ENCODE measurements around the gene STARD6.
"Not testable (repeated sequence)": the region's sequence is repeated elsewhere in the genome, so short reads cannot be mapped to it uniquely, and the experiment has no call there.

STARD6 gene, protein sequence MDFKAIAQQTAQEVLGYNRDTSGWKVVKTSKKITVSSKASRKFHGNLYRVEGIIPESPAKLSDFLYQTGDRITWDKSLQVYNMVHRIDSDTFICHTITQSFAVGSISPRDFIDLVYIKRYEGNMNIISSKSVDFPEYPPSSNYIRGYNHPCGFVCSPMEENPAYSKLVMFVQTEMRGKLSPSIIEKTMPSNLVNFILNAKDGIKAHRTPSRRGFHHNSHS

GRCh38 chr18:54357660-54358494 is at the start of gene STARD6, which contains the start of gene C18orf54:
STARD6 (minus strand) TSS chr18:54357858; CDS start chr18:54354573, 3,285 bp downstream.
C18orf54 (plus strand) TSS chr18:54357906; CDS start chr18:54360573, 2,667 bp downstream.
- DNase-seq, result peak; percentile 93

- no peak for DNase-seq
These were observed 47.6 kb upstream of the STARD6 start for GRCh38 chr18:54405290-54405689.

- DNase-seq, result no peak
These were observed 39.1 kb upstream of the STARD6 start for GRCh38 chr18:54396760-54397159.

GRCh38 chr18:54393648-54394294 is 36.1 kb upstream of the STARD6 start:
- no peak for DNase-seq

DNA sequence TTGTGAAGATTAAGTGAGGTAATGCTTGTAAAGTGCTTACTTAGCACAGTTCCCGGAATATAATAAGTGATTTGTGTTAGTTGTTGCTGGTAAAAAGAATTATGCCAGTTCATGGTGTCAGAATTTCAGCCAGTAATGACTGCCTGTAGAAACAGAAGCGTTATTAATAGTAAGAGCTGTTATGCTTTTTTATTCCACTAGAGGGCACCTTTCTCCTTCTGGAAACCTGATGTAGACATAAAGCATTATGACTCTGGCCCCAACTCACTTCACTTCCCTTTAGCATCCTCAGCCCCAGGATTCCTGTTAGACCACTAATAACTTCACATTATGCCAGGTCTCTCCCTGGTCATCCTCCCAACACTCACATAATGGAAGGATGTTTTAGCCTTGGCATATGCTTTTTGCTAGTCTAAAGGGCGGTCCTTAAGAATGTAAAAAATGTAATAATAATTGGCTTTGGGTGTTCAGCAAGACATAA is 34.9 kb upstream of the STARD6 start:
- DNase-seq, result peak; percentile 76

DNA sequence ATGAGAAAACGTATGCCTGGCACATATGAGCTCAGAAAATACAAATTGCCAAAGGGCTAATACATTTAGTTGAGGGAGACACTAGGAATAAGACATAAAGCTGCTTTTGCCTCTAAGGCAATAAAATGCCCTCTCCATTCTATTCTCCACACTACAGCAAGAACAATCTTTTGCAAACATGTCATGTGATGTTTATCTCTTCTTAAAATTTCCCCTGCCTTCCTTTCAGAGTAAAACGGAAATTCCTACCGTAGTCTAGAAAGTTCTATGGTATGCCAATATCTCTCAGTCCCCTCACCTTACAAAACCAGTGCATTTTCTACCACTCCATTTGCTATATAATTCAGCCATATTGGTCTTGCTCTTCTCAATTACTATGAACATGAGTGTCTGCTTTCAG is 33.2 kb upstream of the STARD6 start:
- no peak for DNase-seq

DNA sequence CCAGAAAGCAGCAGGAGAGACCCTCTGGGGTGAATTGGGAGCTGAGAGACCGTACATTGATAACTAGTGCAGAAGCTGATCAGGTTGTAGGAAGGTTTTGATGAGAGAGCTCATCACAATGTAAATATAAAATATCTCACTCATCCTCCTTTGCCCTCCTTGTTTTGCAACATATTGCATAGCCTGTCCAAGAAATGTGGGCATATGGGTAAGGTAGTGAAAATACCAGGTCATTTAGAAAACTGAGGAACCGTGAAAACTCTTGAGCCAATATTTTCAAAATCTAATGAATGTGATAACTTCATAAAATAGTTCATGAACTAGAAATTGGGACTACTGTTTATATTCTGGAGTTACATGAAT is 31.5 kb upstream of the STARD6 start:
- DNase-seq, result no peak

- DNase-seq, result peak; percentile 76
These were observed 30.8 kb upstream of the STARD6 start for GRCh38 chr18:54388203-54389142.

GRCh38 chr18:54387631-54388030 is 30.0 kb upstream of the STARD6 start:
- DNase-seq, result no peak

GRCh38 chr18:54386800-54387495 is 29.3 kb upstream of the STARD6 start:
- not testable (repeated sequence) for DNase-seq

DNA sequence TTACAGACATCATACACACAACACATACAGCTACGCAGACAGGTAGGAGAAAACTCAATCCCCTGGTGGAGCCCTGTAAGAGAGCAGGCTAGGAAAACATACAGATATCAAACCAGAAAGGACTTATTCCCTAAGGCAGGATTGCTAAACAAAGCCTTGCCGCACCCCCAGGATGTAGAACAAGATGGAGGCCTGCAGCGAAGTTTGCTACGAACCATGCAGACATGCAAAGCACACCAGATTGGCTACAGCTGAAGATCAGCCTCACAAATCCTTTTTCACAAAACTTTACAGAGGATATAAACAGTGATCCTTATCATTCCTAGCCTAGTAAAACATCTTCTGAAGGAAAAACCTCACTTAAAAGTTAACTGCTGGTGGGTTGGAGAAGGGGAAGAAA is 28.4 kb upstream of the STARD6 start:
- no peak for DNase-seq

DNA sequence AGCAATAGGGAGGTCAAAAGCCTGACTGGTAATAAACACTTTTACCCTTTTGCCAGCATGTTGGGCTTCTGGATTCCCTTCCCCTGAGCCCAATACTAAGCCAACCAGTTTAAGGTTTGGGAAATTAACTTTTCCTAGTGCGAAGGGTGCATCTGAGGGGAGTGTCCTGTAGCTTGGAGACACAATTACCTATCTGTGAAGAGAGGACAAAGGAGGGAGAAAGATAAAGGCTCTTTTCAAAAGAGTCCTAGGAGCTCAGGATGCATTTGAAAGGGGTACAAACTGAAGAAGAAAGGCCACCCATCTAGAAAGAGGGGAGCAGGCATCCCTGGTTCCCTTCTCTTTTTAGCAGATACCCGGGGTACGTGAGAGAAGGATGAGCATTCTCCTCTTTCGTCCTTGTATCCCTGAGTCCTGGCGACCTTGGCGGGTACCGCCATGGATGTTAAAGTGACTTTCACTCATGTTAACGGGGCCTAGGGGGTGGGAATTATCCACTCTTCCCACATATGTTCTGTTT is 25.1 kb upstream of the STARD6 start:
- DNase-seq, result no peak

GRCh38 chr18:54382076-54382475 is 24.4 kb upstream of the STARD6 start:
- DNase-seq, result no peak

- DNase-seq, result no peak
These were observed 24.0 kb upstream of the STARD6 start for GRCh38 chr18:54381640-54382039.

DNA sequence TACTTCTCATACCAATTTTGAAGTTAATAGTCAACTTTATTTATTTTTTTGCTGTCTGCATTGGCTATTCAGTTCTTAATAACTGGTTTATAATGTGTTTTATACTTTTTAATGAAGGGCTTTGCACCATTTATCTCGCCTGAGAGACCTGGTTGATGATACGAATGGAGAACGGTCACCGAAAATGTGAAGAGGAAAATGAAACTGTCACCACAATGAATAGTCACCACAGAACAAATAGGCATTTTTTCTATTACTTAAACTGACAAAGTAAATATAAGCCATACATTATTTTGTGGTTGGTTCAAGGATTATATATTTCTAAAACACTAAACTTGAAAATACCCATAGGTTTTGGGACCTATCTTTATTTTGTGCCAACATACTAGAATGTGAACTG is 20.4 kb upstream of the STARD6 start:
- DNase-seq, result peak; percentile 34

DNA sequence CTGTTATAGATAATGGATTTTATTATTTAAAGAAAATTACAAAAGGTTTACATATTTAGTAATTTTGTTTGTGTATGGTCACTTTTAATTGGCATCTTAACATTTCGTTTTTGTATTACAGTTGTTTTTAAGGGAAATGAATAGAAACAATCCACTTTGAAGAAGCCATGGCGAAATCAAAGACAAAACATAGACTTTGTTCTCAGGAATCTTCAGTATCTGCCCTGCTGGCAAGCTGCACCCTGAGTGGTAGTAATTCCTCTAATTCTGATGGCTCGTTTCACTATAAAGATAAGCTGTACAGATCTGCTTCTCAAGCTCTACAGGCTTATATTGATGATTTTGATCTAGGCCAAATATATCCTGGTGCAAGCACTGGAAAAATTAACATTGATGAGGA is 2.7 kb upstream of the STARD6 start:
- DNase-seq, result no peak

- no peak for DNase-seq
These were observed 1.6 kb upstream of the STARD6 start for GRCh38 chr18:54359233-54359632.

- no peak for DNase-seq
These were observed 910 bp upstream of the STARD6 start for GRCh38 chr18:54358495-54359040.

DNA sequence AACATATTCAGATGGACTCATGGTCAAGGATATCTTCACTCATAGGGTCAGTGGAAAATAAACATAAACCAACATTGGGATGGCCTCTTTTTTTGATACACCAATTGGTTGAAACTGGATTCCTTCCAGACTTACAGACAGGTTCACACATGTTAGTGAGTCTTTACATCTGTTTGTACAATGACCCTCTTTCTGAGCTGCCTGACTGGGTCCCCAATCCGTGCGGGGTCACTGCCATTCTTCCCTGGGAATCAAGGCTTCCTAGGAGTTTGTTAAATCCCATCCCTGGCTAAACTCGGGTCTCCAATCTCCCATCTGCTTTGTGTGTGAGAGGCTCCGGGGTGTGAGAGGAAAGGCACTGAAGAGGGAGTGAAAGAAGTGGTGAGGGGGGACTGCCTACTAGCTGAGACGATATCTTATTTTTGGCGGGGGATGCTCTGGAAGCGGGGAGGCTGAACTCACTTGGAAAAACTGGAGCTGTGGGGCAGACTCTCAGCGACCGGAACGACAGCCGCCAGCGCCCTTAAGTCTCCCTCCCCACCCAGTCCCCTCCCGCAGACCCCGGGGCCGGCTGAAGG is 487 bp downstream of the STARD6 start:
- DNase-seq, result no peak

DNA sequence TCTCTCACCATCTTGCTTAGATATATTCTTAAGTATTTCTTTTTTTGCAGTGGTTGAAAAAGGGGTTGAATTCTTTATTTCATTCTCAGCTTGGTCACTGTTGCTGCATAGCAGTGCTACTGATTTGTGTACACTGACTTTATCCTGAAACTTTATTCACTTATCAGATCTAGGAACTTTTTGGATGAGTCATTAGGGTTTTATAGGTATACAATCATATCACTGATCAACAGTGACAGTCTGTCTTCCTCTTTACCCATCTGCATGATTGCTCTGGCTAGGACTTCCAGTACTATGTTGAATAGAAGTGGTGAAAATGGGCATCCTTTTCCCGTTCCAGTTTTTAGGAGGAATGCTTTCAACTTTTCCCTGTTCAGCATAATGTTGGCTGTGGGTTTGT is 6.5 kb downstream of the STARD6 start:
- peak; percentile 21 for DNase-seq

DNA sequence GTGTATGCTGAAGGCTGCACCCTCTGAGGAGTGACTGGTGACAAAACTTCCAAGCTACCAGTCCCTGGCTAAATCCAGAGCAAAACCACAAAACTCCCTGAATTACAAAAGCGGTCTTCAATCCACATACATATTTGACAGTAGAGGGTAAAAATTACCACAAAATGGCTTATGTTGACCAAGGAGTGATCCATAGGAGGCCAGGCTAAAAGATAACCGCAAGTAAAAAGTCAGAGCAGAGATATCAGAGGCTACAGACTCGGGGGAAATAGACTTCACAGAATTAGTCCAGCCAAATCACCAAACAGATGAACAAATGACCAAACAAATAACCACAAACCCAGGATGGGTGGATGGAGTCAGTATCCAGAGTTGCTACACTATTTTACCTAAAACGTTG is 19.4 kb downstream of the STARD6 start:
- no peak for DNase-seq
